Cardiac muscle cell (in vitro differentiated cells and primary cell): Measurements from ENCODE around the gene TMBIM4. TPM values are rescaled to one million over a fixed set of nuclear protein-coding genes. Genes with fewer than 3 reads are reported as not detected.
A peak's percentile ranks its signal among the peaks of the same experiment; 100 is the strongest.

Source experiments
- DNase-seq, 2 donors: peaks; one replicate each; pipeline versions ENCODE4 v3.0.0 to v3.0.0-alpha.2; 2010 to 2017; ENCODE audit warnings: low read depth in 1 of 2, low spot score in 1 of 2
- H3K27ac ChIP-seq: fragments of 200-600 bp; sonication (generic); 2 replicates; pipeline ENCODE4 v1.5.1; 2016
- H3K27me3 ChIP-seq: fragments of 200-600 bp; sonication (generic); 2 replicates; pipeline ENCODE4 v1.6.0; 2016; ENCODE audit warnings: control low read depth
- H3K36me3 ChIP-seq: fragments of 200-600 bp; sonication (generic); 2 replicates; pipeline ENCODE4 v1.5.1; 2016; ENCODE audit warnings: control low read depth
- H3K4me1 ChIP-seq: fragments of 200-600 bp; sonication (generic); 2 replicates; pipeline ENCODE4 v1.8.1; 2017; ENCODE audit warnings: low read depth, mild to moderate bottlenecking, mixed run types
- H3K4me3 ChIP-seq: fragments of 200-600 bp; sonication (generic); 2 replicates; pipeline ENCODE4 v1.5.1; 2016; ENCODE audit warnings: mild to moderate bottlenecking
- H3K9me3 ChIP-seq: fragments of 200-600 bp; sonication (generic); 2 replicates; pipeline ENCODE4 v1.5.1; 2017; ENCODE audit warnings: low read depth, mild to moderate bottlenecking, control low read depth
- CTCF ChIP-seq: IDR thresholded peaks from 2 replicates; pipeline ENCODE4 v1.5.1; 2012; ENCODE audit warnings: low read depth, mild to moderate bottlenecking, low read length
- polyA plus RNA-seq: library from polyadenylated mRNA; unstranded; fragments of >200 nt; fragmentation: Nextera tagmentation; extraction: Ambion mirVana; gene quantifications from 2 replicates; pipeline ENCODE4 v1.2.1, GENCODE V29; 2016
- total RNA-seq: library from RNA; depleted of rRNA; stranded (reverse); fragments of >200 nt; gene quantifications from 2 replicates; pipeline ENCODE4 v1.2.3, GENCODE V29; 2016

The TMBIM4 gene
- total and polyA plus RNA-seq, 2 experiments from 2014 or later: 23.7 to 59.7 TPM

GRCh38 chr12:66154776-66155175, 15.0 kb downstream of the TMBIM4 start:
- H3K4me3 ChIP-seq: no peak overlapping the region

GRCh38 chr12:66152732-66153131, 17.1 kb downstream of the TMBIM4 start:
- DNase-seq: peak in 1 of 2 donors; percentile 47
- Histone ChIP-seq H3K27me3 (no peaks in the 10 kb centered on the region), H3K9me3 (no peaks in the 10 kb centered on the region), H3K27ac (no peak overlapping the region), H3K4me3 (no peak overlapping the region), H3K4me1 (no peaks in the 10 kb centered on the region), H3K36me3 (no peaks in the 10 kb centered on the region)
- no peak for TF ChIP-seq CTCF

More at GRCh38 chr12:66154776-66155175, 15.0 kb downstream of the TMBIM4 start:
- Histone ChIP-seq H3K27me3 (no peaks in the 10 kb centered on the region), H3K9me3 (no peaks in the 10 kb centered on the region), H3K4me1 (no peaks in the 10 kb centered on the region), H3K36me3 (no peaks in the 10 kb centered on the region), H3K27ac (no peak overlapping the region)
- TF ChIP-seq CTCF: no peak
- DNase-seq: peak in 1 of 2 donors; percentile 46

GRCh38 chr12:66149702-66150398, 19.9 kb downstream of the TMBIM4 start:
- Histone ChIP-seq H3K4me1 (no peaks in the 10 kb centered on the region), H3K27me3 (no peaks in the 10 kb centered on the region), H3K4me3 (no peak overlapping the region), H3K9me3 (no peaks in the 10 kb centered on the region), H3K36me3 (no peaks in the 10 kb centered on the region), H3K27ac (no peak overlapping the region)
- TF ChIP-seq CTCF: peak; percentile 10
- peak in 1 of 2 donors; percentile 28 for DNase-seq

- H3K9me3 ChIP-seq: no peaks in the 10 kb centered on the region
- DNase-seq: peak; percentile 55 to 95
- H3K27me3 ChIP-seq: no peaks in the 10 kb centered on the region
- no peak overlapping the region for H3K4me3 ChIP-seq
- TF ChIP-seq CTCF: peak; percentile 72
- H3K36me3 ChIP-seq: no peaks in the 10 kb centered on the region
- no peaks in the 10 kb centered on the region for H3K4me1 ChIP-seq
- H3K27ac ChIP-seq: no peak overlapping the region
These were observed 24.7 kb downstream of the TMBIM4 start for GRCh38 chr12:66144791-66145754.

GRCh38 chr12:66143868-66144267, 25.9 kb downstream of the TMBIM4 start:
- no peak overlapping the region for H3K27ac ChIP-seq
- no peaks in the 10 kb centered on the region for H3K36me3 ChIP-seq
- TF ChIP-seq CTCF: no peak
- H3K27me3 ChIP-seq: no peaks in the 10 kb centered on the region
- H3K4me1 ChIP-seq: no peaks in the 10 kb centered on the region
- no peak overlapping the region for H3K4me3 ChIP-seq
- H3K9me3 ChIP-seq: no peaks in the 10 kb centered on the region
- DNase-seq: no peak
